IgD-negative memory B cell (primary cell): ENCODE data around the gene ZBTB32. TPM values are rescaled to one million over a fixed set of nuclear protein-coding genes. Genes with fewer than 3 reads are reported as not detected.

Experiments
- H3K27ac Mint-ChIP-seq, 3 donors: one replicate each; pipeline ENCODE4 v1.8.0; 2020 to 2022; ENCODE audit warnings: mild to moderate bottlenecking in 3 of 3, mixed read lengths in 3 of 3, moderate library complexity in 1 of 3
- H3K27me3 Mint-ChIP-seq: one replicate; pipeline ENCODE4 v1.8.0; 2021; ENCODE audit warnings: mixed read lengths
- H3K36me3 Mint-ChIP-seq: one replicate; pipeline ENCODE4 v1.8.0; 2020; ENCODE audit warnings: mild to moderate bottlenecking, mixed read lengths
- H3K4me1 Mint-ChIP-seq, 3 donors: one replicate each; pipeline ENCODE4 v1.8.0; 2020 to 2022; ENCODE audit warnings: mixed read lengths in 3 of 3, mild to moderate bottlenecking in 1 of 3
- H3K4me3 Mint-ChIP-seq, 4 donors: one replicate each; pipeline ENCODE4 v1.8.0; 2020 to 2022; ENCODE audit warnings: mild to moderate bottlenecking in 4 of 4, mixed read lengths in 4 of 4, moderate library complexity in 3 of 4
- H3K9me3 Mint-ChIP-seq, 3 donors: one replicate each; pipeline ENCODE4 v1.8.0; 2020 to 2021; ENCODE audit warnings: mixed read lengths in 3 of 3, mild to moderate bottlenecking in 1 of 3
- polyA plus RNA-seq: library from polyadenylated mRNA; unstranded; fragments of 300-500 nt; fragmentation: Illumina TruSeq; gene quantifications from one replicate; pipeline ENCODE4 v1.2.3, GENCODE V29; 2021

ZBTB32 gene
- polyA plus RNA-seq, 1 donor from 2014 or later = 31.6 TPM

- no peak overlapping the region for H3K4me3 Mint-ChIP-seq
Measured at GRCh38 chr19:35732540-35733179, 28.3 kb downstream of the ZBTB32 start.

DNA sequence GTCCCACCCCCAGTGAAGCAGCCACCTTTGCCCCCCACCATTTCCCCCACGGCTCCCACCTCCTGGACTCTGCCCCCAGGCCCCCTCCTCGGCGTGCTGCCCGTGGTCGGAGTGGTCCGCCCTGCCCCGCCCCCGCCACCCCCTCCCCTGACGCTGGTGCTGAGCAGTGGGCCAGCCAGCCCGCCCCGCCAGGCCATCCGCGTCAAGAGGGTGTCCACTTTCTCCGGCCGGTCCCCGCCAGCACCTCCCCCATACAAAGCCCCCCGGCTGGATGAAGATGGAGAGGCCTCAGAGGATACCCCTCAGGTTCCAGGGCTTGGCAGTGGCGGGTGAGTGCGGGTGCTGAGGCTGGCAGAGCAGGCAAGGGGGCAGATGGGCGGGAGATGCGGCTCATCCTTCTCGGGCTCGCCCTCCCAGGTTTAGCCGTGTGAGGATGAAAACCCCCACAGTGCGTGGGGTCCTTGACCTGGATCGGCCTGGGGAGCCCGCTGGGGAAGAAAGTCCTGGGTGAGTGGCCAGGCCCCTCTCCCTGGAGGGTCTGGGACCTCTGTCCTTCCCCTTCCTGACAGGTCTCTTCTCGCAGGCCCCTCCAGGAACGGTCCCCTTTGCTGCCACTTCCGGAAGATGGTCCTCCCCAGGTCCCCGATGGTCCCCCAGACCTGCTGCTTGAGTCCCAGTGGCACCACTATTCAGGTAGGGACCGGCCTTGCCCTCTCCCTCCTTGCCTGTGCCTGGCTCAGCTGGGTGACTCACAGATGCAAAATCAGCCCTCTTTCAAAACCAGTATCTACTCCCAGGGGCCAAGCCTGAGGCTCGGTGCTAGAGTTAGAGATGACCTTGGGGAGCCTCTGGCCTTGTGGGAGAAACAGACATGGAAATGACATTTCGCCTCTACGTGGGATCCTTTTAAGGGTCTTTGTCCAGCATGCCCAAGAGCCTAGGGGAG lies 29.1 kb downstream of the ZBTB32 start:
- H3K27ac Mint-ChIP-seq = peak overlapping the region in 1 of 3 donors; percentile 53

More at GRCh38 chr19:35732540-35733179, 28.3 kb downstream of the ZBTB32 start:
- Mint-ChIP-seq H3K27me3 (no peaks in the 10 kb centered on the region), H3K27ac (no peak overlapping the region), H3K36me3 (peaks cover under 1% of the 10 kb centered on the region), H3K4me1 (peaks cover 3 to 9% (median 9%) of the 10 kb centered on the region in 3 donors), H3K9me3 (no peaks in the 10 kb centered on the region)

GRCh38 chr19:35734273-35734672 lies 29.9 kb downstream of the ZBTB32 start:
- H3K4me3 Mint-ChIP-seq = peak overlapping the region in 1 of 4 donors; percentile 61
- H3K9me3 Mint-ChIP-seq = no peaks in the 10 kb centered on the region
- no peaks in the 10 kb centered on the region for H3K27me3 Mint-ChIP-seq
- H3K4me1 Mint-ChIP-seq = peaks cover 4 to 12% (median 9%) of the 10 kb centered on the region in 3 donors
- H3K36me3 Mint-ChIP-seq = no peaks in the 10 kb centered on the region
- peak overlapping the region in 2 of 3 donors; percentile 45 to 53 for H3K27ac Mint-ChIP-seq

More for the DNA sequence above, 29.1 kb downstream of the ZBTB32 start:
- H3K9me3 Mint-ChIP-seq = no peaks in the 10 kb centered on the region
- no peaks in the 10 kb centered on the region for H3K27me3 Mint-ChIP-seq
- H3K36me3 Mint-ChIP-seq = no peaks in the 10 kb centered on the region
- peaks cover 4 to 9% (median 9%) of the 10 kb centered on the region in 3 donors for H3K4me1 Mint-ChIP-seq
- no peak overlapping the region for H3K4me3 Mint-ChIP-seq

GRCh38 chr19:35734889-35735288 lies 30.5 kb downstream of the ZBTB32 start:
- Mint-ChIP-seq H3K9me3 (no peaks in the 10 kb centered on the region), H3K4me3 (peak overlapping the region in 1 of 4 donors; percentile 61), H3K36me3 (no peaks in the 10 kb centered on the region), H3K27me3 (no peaks in the 10 kb centered on the region), H3K4me1 (peaks cover 4 to 12% (median 12%) of the 10 kb centered on the region in 3 donors), H3K27ac (peak overlapping the region in 2 of 3 donors; percentile 45 to 53)

- peak overlapping the region in 2 of 4 donors; percentile 33 to 65 for H3K4me3 Mint-ChIP-seq
- H3K27ac Mint-ChIP-seq = peak overlapping the region; percentile 24 to 86 (median 82)
- no peaks in the 10 kb centered on the region for H3K9me3 Mint-ChIP-seq
- peaks cover 5 to 14% (median 13%) of the 10 kb centered on the region in 3 donors for H3K4me1 Mint-ChIP-seq
- peaks cover under 1% of the 10 kb centered on the region for H3K36me3 Mint-ChIP-seq
- H3K27me3 Mint-ChIP-seq = no peaks in the 10 kb centered on the region
Measured at GRCh38 chr19:35736913-35737886, 32.8 kb downstream of the ZBTB32 start.

DNA sequence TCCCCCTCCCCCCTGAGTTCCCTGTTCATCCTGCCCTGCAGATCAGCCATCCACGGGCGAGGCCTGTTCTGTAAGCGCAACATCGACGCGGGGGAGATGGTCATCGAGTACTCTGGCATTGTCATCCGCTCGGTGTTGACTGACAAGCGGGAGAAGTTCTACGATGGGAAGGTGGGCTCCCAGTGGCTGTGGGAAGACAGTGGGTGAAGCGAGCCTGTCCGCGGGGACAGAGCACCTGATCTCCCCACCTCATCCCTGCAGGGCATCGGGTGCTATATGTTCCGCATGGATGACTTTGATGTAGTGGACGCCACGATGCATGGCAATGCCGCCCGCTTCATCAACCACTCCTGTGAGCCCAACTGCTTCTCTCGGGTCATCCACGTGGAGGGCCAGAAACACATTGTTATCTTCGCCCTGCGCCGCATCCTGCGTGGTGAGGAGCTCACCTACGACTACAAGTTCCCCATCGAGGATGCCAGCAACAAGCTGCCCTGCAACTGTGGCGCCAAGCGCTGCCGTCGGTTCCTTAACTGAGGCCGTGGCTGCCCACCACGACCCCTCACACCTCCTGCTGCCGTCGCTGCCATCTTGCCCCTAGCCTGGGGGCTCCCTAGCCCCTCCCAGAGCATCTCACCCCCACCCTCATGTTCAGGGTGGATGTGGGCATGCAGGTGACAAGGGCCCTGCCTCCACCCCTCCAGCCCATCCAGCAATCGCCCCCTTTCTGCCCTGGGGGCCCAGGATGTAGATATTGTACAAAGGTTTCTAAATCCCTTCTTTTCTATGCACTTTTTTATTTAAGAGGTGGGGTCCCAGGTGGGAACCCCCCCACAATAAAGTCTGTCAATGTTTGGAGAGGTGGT lies 33.9 kb downstream of the ZBTB32 start:
- Mint-ChIP-seq H3K4me3 (peak overlapping the region in 2 of 4 donors; percentile 60 to 90), H3K4me1 (peaks cover 10 to 22% (median 20%) of the 10 kb centered on the region in 3 donors), H3K36me3 (peaks cover 6% of the 10 kb centered on the region), H3K9me3 (no peaks in the 10 kb centered on the region), H3K27ac (peak overlapping the region in 1 of 3 donors; percentile 43), H3K27me3 (no peaks in the 10 kb centered on the region)

DNA sequence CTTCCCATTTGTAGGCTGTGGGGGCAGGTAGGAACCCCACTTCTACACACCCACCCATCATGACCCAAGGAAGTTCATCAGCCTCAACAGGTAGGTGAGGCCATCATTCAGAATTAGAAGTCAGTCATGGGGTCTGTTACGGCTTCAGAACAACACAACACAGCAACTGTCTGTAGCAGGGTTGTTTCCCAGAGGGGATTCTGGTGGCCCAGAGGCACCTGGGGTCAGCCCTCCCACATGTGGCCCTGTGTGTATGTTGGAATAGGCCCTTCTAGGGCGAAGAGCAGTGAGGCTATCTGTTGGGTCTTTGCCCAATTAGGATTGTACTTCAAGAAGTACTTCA lies 34.5 kb downstream of the ZBTB32 start:
- Mint-ChIP-seq H3K4me1 (peaks cover 10 to 25% (median 23%) of the 10 kb centered on the region in 3 donors), H3K4me3 (peak overlapping the region in 3 of 4 donors; percentile 17 to 90 (median 60)), H3K27ac (peak overlapping the region in 1 of 3 donors; percentile 43), H3K36me3 (peaks cover 6% of the 10 kb centered on the region), H3K27me3 (no peaks in the 10 kb centered on the region), H3K9me3 (no peaks in the 10 kb centered on the region)

GRCh38 chr19:35739275-35740107 lies 35.1 kb downstream of the ZBTB32 start:
- H3K4me1 Mint-ChIP-seq = peaks cover 10 to 29% (median 28%) of the 10 kb centered on the region in 3 donors
- no peaks in the 10 kb centered on the region for H3K9me3 Mint-ChIP-seq
- peak overlapping the region in 2 of 3 donors; percentile 35 to 43 for H3K27ac Mint-ChIP-seq
- H3K4me3 Mint-ChIP-seq = peak overlapping the region; percentile 83 to 95 (median 91)
- H3K27me3 Mint-ChIP-seq = no peaks in the 10 kb centered on the region
- H3K36me3 Mint-ChIP-seq = peaks cover 7% of the 10 kb centered on the region

DNA sequence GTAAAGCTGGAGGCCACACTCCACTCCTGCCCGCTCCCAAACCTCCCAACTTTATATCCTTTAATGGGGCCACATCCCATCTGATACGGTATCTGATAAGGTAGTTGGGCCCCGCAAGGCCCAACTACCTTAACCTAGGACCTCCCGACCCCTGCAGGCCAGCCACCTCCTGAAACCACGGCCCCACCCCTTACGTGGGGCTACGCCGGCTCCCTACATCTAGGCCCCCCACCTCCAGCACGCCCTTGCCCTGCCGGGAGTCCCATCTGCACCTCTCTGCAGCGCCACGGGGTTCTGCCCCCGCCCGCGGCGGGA lies 35.7 kb downstream of the ZBTB32 start:
- peaks cover 10 to 31% (median 29%) of the 10 kb centered on the region in 3 donors for H3K4me1 Mint-ChIP-seq
- H3K36me3 Mint-ChIP-seq = peaks cover 8% of the 10 kb centered on the region
- H3K27me3 Mint-ChIP-seq = no peaks in the 10 kb centered on the region
- H3K27ac Mint-ChIP-seq = peak overlapping the region in 2 of 3 donors; percentile 89 to 90
- peak overlapping the region; percentile 90 to 98 (median 94) for H3K4me3 Mint-ChIP-seq
- H3K9me3 Mint-ChIP-seq = no peaks in the 10 kb centered on the region

- H3K27me3 Mint-ChIP-seq = no peaks in the 10 kb centered on the region
- H3K27ac Mint-ChIP-seq = peak overlapping the region; percentile 89 to 94 (median 90)
- H3K4me1 Mint-ChIP-seq = peaks cover 15 to 34% (median 32%) of the 10 kb centered on the region in 3 donors
- H3K9me3 Mint-ChIP-seq = no peaks in the 10 kb centered on the region
- peak overlapping the region; percentile 90 to 98 (median 94) for H3K4me3 Mint-ChIP-seq
- H3K36me3 Mint-ChIP-seq = peaks cover 8% of the 10 kb centered on the region
Measured at GRCh38 chr19:35740423-35741202, 36.3 kb downstream of the ZBTB32 start.

DNA sequence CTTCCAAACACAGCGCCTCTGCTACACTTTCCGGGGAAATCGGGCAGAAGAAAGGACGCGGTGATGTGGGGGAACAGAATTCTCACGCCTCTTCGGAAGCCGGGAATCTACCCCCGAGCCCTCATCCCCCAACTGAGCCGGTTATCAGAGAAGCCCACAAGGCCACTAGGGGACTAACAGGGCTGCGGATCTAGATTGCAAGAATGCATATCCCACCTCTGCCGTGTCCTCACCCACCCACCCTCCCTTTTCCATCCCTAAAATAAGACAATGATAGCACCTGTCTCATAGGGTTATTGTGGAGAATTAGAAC lies 36.8 kb downstream of the ZBTB32 start:
- Mint-ChIP-seq H3K36me3 (peaks cover 8% of the 10 kb centered on the region), H3K27me3 (no peaks in the 10 kb centered on the region), H3K4me3 (peak overlapping the region; percentile 90 to 100 (median 94)), H3K9me3 (no peaks in the 10 kb centered on the region), H3K27ac (peak overlapping the region; percentile 89 to 99 (median 90)), H3K4me1 (peaks cover 17 to 37% (median 37%) of the 10 kb centered on the region in 3 donors)

DNA sequence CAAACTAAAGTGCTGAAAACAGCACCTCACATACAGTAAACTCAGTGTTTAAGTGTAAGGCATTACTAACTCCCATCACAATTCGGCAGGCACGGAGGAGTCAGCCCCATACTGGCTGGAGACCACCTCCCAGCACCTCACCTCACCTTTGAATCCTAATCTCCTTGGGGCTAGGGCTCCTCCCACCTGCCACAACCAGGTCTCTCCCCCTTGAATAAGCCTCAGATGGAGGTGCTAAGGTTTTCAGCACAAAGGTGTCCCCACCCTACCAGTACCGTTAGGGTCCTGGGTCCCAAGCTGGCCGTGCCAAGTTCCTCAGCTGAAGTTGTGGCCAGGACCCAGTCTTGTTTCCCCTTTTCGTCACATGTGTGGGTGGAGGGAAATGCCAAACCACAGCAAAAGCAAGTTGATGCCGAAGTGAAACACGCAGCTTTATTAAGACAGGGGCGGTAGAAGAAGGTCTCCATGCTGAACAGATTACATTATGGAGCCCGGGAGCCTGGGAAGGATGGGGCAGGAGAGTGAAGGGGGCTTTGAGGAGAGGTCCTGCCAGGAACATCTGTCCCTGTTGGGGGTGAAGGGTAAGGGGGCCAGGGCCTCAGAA lies 37.9 kb downstream of the ZBTB32 start, which contains the start of gene IGFLR1:
TSS of gene IGFLR1 (minus strand) at position 332 of the 604 bp plus-strand sequence. CDS start 1,272 bp downstream, outside the sequence.
- Mint-ChIP-seq H3K27ac (peak within 1 kb of the TSS; percentile 89 to 99 (median 98)), H3K9me3 (no peaks in the 10 kb centered on the region), H3K4me3 (peak within 1 kb of the TSS; percentile 90 to 100 (median 94)), H3K4me1 (peaks cover 17 to 38% (median 34%) of the 10 kb centered on the region in 3 donors), H3K36me3 (peaks cover 8% of the 10 kb centered on the region), H3K27me3 (no peaks in the 10 kb centered on the region)
